Measurements from ENCODE around the gene MOB3B. TPM values are rescaled to one million over a fixed set of nuclear protein-coding genes. Genes with fewer than 3 reads are reported as not detected.

The MOB3B gene
- total RNA-seq, 6 experiments from 2014 or later: not detected

DNA sequence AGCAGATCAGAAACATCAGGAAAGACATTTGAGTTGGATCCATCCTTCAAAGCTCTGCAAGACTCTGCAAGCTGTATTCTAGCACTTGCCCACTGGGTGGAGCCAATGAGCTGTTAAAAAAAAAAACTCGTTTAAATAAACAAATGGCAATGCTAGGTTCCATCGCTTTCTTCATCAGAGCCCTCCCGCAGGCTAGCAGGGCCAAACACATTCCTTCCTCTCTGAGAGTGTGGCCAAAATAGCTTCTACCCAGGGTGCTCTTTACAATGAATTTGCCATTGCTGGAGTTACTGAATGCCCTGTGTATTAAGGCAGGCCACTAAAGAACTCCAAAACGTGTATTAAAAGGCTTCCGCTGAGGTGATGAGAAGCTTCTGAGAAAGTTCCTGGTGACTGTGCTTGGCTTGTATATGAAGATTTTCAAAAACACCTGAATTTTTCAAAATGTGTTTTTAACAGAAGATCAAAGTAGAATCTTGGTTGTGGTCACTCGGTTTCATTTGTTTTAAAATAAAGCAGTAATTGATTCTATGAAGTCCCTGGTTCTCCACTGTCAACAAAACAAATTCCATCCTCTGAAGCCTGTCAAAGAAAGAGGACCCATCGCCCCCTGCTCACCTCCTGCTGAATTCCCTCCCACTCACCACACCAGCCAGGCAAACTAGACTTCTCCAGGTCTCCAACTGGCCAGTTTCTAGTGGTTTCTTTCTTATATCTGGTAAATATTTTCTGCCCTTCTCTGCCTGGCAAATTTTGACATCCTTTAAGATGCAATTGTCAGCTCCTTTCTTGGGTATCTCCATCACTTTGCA lies 196.2 kb downstream of the MOB3B start:
- Mint-ChIP-seq H3K4me3 (no peak overlapping the region), H3K4me1 (ENCODE audit: low read depth) (no peaks in the 10 kb centered on the region), H3K27ac (no peak overlapping the region), H3K9me3 (no peaks in the 10 kb centered on the region), H3K36me3 (ENCODE audit: low read depth) (no peaks in the 10 kb centered on the region), H3K27me3 (ENCODE audit: insufficient read depth) (peaks cover 23% of the 10 kb centered on the region)
- DNase-seq: peak; percentile 48
- peak; percentile 93 for TF ChIP-seq CTCF (IDR thresholded peaks at IDR 0.05)

DNA sequence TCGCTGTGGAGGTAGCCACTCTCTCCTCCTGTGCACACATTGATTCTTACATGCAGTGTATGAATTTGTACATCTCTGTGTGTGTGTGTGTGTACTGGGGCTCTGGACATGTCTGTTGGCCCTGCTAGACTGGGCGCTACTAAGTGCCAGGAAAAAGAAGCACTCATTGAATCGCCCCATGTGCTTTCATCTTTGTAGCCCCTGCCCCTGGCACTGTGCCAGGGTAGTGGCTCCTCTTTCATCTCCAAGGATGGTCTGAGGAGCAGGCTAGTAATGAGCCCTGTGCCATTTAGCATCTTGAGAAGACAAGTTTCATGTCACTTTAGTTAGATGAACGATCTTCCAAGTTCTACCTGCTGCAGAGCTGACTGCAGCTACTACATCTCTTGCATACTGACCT lies 198.2 kb downstream of the MOB3B start:
- no peaks in the 10 kb centered on the region for H3K9me3 Mint-ChIP-seq
- no peaks in the 10 kb centered on the region for H3K4me1 Mint-ChIP-seq (ENCODE audit: low read depth)
- DNase-seq: no peak
- H3K4me3 Mint-ChIP-seq: no peak overlapping the region
- no peaks in the 10 kb centered on the region for H3K36me3 Mint-ChIP-seq (ENCODE audit: low read depth)
- H3K27ac Mint-ChIP-seq: no peak overlapping the region
- no peak for TF ChIP-seq CTCF (IDR thresholded peaks at IDR 0.05)
- H3K27me3 Mint-ChIP-seq (ENCODE audit: insufficient read depth): peaks cover 13% of the 10 kb centered on the region

GRCh38 chr9:27329291-27329690 lies 200.3 kb downstream of the MOB3B start:
- no peaks in the 10 kb centered on the region for H3K9me3 Mint-ChIP-seq
- no peak for DNase-seq
- no peak overlapping the region for H3K4me3 Mint-ChIP-seq
- H3K27me3 Mint-ChIP-seq (ENCODE audit: insufficient read depth): peaks cover 12% of the 10 kb centered on the region
- H3K36me3 Mint-ChIP-seq (ENCODE audit: low read depth): no peaks in the 10 kb centered on the region
- no peak for TF ChIP-seq CTCF (IDR thresholded peaks at IDR 0.05)
- no peaks in the 10 kb centered on the region for H3K4me1 Mint-ChIP-seq (ENCODE audit: low read depth)
- no peak overlapping the region for H3K27ac Mint-ChIP-seq

GRCh38 chr9:27328483-27328882 lies 201.1 kb downstream of the MOB3B start:
- no peak for TF ChIP-seq CTCF (IDR thresholded peaks at IDR 0.05)
- no peak overlapping the region for H3K4me3 Mint-ChIP-seq
- H3K36me3 Mint-ChIP-seq (ENCODE audit: low read depth): no peaks in the 10 kb centered on the region
- H3K27ac Mint-ChIP-seq: no peak overlapping the region
- H3K4me1 Mint-ChIP-seq (ENCODE audit: low read depth): no peaks in the 10 kb centered on the region
- H3K27me3 Mint-ChIP-seq (ENCODE audit: insufficient read depth): peaks cover 12% of the 10 kb centered on the region
- no peak for DNase-seq
- no peaks in the 10 kb centered on the region for H3K9me3 Mint-ChIP-seq

DNA sequence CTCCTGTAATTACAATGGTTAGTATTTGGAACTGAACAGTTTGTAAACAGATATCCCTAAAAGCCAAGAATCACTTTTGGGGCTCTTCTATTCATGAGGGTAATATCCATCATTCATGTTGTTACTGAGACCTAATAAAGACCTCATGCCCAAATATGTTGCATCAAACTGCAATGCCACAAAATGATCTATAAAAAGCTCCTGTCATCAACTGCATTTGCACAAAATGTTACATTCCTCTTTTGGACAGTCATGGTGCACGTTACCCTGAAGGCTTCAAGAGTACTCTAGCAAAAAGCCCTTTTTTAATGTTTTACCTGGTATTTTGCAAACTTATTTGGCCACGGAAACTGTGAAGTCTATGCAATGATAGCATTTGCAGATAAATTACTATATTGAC lies 218.4 kb downstream of the MOB3B start:
- no peaks in the 10 kb centered on the region for H3K36me3 Mint-ChIP-seq (ENCODE audit: low read depth)
- no peak overlapping the region for H3K27ac Mint-ChIP-seq
- H3K4me3 Mint-ChIP-seq: no peak overlapping the region
- no peak for DNase-seq
- no peaks in the 10 kb centered on the region for H3K9me3 Mint-ChIP-seq
- no peak for TF ChIP-seq CTCF (IDR thresholded peaks at IDR 0.05)
- no peaks in the 10 kb centered on the region for H3K4me1 Mint-ChIP-seq (ENCODE audit: low read depth)
- H3K27me3 Mint-ChIP-seq (ENCODE audit: insufficient read depth): peaks cover 6% of the 10 kb centered on the region

Measured in HFFc6 (cell line).